Tibial nerve (tissue), 4 donors: ENCODE measurements around the gene WDR70. TPM values are rescaled to one million over a fixed set of nuclear protein-coding genes. Genes with fewer than 3 reads are reported as not detected.

Experiments used
- DNase-seq, 2 donors: peaks; one replicate each; pipeline ENCODE4 v3.0.0-alpha.2; 2019; ENCODE audit warnings: low spot score in 2 of 2
- H3K27ac ChIP-seq, 4 donors: fragments of 200-600 bp; sonication (generic) in 3 of 4; one replicate each; pipeline ENCODE4 v1.5.1; 2017 to 2019; ENCODE audit warnings: mild to moderate bottlenecking in 1 of 4
- H3K27me3 ChIP-seq, 2 donors: fragments of 200-600 bp; sonication (generic) in 1 of 2; one replicate each; pipeline versions ENCODE4 v1.5.1 to v1.6.0; 2017 to 2019
- H3K36me3 ChIP-seq, 3 donors: fragments of 200-600 bp; sonication (generic); one replicate each; pipeline ENCODE4 v1.5.1; 2018 to 2019
- H3K4me1 ChIP-seq, 4 donors: fragments of 200-600 bp; sonication (generic) in 3 of 4; one replicate each; pipeline ENCODE4 v1.5.1; 2017 to 2019
- H3K4me3 ChIP-seq, 4 donors: fragments of 200-600 bp; sonication (generic) in 3 of 4; one replicate each; pipeline ENCODE4 v1.5.1; 2017 to 2019; ENCODE audit warnings: mild to moderate bottlenecking in 1 of 4, moderate library complexity in 1 of 4
- H3K9me3 ChIP-seq, 4 donors: fragments of 200-600 bp; sonication (generic) in 3 of 4; one replicate each; pipeline ENCODE4 v1.5.1; 2017 to 2019
- EP300 ChIP-seq, 2 donors: sonication (generic); formaldehyde crosslinking; IDR thresholded peaks; one replicate each; pipeline ENCODE4 v1.6.1; 2017; ENCODE audit warnings: antibody characterized with exemption in 2 of 2, mild to moderate bottlenecking in 1 of 2
- POLR2A ChIP-seq, 2 donors: fragments of 450-650 bp; IDR thresholded peaks; one replicate each; pipeline ENCODE4 v1.6.1; 2017; ENCODE audit warnings: antibody characterized with exemption in 2 of 2, mild to moderate bottlenecking in 2 of 2, moderate library complexity in 2 of 2
- WGBS, 2 donors: methylation state at CpG; one replicate each; pipeline ENCODE4 v1.1.5; 2018; 5-methylcytosine and 5-hydroxymethylcytosine counted together
- total RNA-seq, 4 donors: library from RNA; depleted of rRNA; stranded (reverse); fragments of >200 nt; gene quantifications; one replicate each; pipeline ENCODE4 v1.1.0, GENCODE V29; 2016
- TF ChIP-seq, protein P1 (sequence below), 5 experiments: fragments of 200-600 bp in 3 of 5; fragments of 450-650 bp in 2 of 5; sonication (generic) in 3 of 5; IDR thresholded peaks; one replicate each; pipeline ENCODE4 v1.5.1; 2016 to 2019; ENCODE audit warnings: antibody characterized with exemption in 5 of 5, mild to moderate bottlenecking in 3 of 5, moderate library complexity in 2 of 5

WDR70 gene
- total RNA-seq, 4 donors from 2014 or later = 35.1 to 68.6 (median 47.4) TPM

DNA sequence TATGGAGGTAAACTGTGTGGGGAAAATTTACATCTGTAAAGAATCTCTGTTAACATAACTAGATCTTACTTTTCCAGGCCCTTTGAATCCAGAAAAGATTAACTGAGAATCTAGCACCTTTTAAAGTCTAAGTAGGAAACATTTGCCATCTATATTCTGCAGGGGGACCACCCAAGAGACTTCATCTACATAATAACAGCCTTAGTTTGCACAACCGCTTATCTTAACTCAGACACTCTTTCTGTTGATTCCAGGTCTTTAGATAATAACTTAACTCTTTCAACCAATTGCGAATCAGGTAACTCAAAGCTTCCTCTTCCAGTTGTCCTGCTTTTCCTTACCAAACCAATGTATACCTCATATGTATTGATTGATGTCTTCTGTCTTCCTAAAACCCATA is 407.3 kb downstream of the WDR70 start:
- TF ChIP-seq EP300 (IDR thresholded peaks at IDR 0.05) = no peak
- TF ChIP-seq POLR2A (IDR thresholded peaks at IDR 0.05) = no peak
- TF ChIP-seq, protein P1, sequence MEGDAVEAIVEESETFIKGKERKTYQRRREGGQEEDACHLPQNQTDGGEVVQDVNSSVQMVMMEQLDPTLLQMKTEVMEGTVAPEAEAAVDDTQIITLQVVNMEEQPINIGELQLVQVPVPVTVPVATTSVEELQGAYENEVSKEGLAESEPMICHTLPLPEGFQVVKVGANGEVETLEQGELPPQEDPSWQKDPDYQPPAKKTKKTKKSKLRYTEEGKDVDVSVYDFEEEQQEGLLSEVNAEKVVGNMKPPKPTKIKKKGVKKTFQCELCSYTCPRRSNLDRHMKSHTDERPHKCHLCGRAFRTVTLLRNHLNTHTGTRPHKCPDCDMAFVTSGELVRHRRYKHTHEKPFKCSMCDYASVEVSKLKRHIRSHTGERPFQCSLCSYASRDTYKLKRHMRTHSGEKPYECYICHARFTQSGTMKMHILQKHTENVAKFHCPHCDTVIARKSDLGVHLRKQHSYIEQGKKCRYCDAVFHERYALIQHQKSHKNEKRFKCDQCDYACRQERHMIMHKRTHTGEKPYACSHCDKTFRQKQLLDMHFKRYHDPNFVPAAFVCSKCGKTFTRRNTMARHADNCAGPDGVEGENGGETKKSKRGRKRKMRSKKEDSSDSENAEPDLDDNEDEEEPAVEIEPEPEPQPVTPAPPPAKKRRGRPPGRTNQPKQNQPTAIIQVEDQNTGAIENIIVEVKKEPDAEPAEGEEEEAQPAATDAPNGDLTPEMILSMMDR (IDR thresholded peaks at IDR 0.05) = no peak
- no peaks in the 10 kb centered on the region for H3K27me3 ChIP-seq
- WGBS, 2 donors = 93 to 94% methylated on average over 2 of the region's 2 CpGs
- H3K4me3 ChIP-seq = no peak overlapping the region
- H3K27ac ChIP-seq = no peak overlapping the region
- H3K36me3 ChIP-seq = no peaks in the 10 kb centered on the region
- H3K9me3 ChIP-seq = no peaks in the 10 kb centered on the region
- DNase-seq = no peak
- no peaks in the 10 kb centered on the region for H3K4me1 ChIP-seq

DNA sequence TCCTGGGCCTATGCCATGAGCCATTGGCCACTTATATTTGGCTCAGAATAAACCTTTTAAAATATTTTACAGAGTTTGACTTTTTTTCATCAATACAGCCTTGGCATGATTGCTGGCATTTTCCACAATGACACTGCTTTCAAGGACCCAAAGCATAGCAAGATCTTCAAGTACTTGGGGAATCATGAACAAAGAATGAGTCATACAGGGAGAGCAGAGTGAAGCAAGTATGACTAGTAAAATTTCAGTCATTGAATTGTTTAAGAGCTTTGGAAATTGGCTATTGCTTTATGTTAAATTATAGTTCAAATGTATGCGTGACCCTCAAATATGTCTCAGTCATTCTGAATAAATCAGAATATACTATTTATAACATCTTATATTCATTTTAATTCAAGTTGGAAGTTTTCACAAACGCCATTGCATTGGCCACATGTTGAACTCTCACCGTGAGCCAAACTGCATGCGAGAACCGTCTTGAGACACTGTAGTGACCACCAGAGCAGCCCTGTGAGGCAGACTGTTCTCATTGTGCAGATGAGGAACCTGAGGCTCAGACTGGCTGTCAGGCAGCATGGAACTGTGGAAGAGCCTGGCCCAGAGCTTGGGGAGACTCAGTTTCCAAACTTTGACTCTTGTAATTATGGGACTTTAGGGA is 407.9 kb downstream of the WDR70 start:
- Histone ChIP-seq H3K4me1 (no peaks in the 10 kb centered on the region), H3K36me3 (no peaks in the 10 kb centered on the region), H3K27ac (no peak overlapping the region), H3K9me3 (peaks cover 0 to 5% (median 0%) of the 10 kb centered on the region in 4 donors), H3K4me3 (no peak overlapping the region), H3K27me3 (no peaks in the 10 kb centered on the region)
- TF ChIP-seq EP300 (IDR thresholded peaks at IDR 0.05) (no peak), POLR2A (IDR thresholded peaks at IDR 0.05) (no peak)
- TF ChIP-seq, protein P1 (IDR thresholded peaks at IDR 0.05) = no peak
- no peak for DNase-seq
- WGBS, 2 donors = 90 to 92% methylated on average over 5 of the region's 5 CpGs

DNA sequence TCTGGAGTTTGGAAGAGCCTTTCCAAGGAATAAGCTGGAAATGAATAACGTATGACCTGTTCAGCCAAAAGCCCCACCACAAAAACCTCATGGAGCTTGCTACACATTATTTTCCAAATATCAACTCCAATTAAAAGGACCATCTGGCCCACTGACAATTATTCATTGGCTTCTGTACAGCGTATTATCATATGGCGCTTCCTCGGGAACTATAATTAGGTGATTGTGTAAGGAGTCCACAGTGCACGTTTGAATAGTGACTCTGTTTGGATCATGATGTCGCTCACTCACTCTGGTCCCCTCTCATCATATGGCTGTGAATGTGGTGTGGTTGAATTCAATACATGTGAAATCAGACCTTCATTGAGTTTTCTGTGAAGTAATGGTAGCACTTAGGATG is 408.6 kb downstream of the WDR70 start:
- no peaks in the 10 kb centered on the region for H3K36me3 ChIP-seq
- H3K27me3 ChIP-seq = no peaks in the 10 kb centered on the region
- DNase-seq = no peak
- H3K27ac ChIP-seq = no peak overlapping the region
- TF ChIP-seq EP300 (IDR thresholded peaks at IDR 0.05) (no peak), POLR2A (IDR thresholded peaks at IDR 0.05) (no peak)
- TF ChIP-seq, protein P1 (IDR thresholded peaks at IDR 0.05) = no peak
- peaks cover 0 to 12% (median 0%) of the 10 kb centered on the region in 4 donors for H3K9me3 ChIP-seq
- H3K4me3 ChIP-seq = no peak overlapping the region
- WGBS, 2 donors = 59 to 60% methylated on average over 6 of the region's 6 CpGs
- no peaks in the 10 kb centered on the region for H3K4me1 ChIP-seq

DNA sequence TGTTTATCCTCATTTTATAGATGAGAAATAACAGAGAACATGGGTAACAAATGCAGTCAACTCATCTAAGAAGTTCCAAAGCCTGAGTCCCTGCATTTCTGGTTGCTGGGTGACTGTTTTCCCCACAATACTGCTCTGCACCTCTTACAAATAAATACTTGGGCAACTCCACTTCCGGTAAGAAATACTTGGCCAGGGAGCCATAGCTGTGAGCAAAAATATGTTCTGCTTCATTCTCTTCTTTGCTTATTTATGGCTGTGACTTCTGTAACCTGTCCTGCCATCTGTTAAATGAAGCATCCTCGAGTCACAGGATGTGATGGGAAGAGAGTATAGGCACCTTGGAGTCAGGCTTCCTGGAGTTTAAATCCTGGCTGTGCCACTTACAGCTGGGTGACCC is 410.9 kb downstream of the WDR70 start:
- no peak overlapping the region for H3K27ac ChIP-seq
- no peak for DNase-seq
- H3K36me3 ChIP-seq = no peaks in the 10 kb centered on the region
- no peak for TF ChIP-seq EP300 (IDR thresholded peaks at IDR 0.05)
- TF ChIP-seq POLR2A (IDR thresholded peaks at IDR 0.05) = no peak
- TF ChIP-seq, protein P1 (IDR thresholded peaks at IDR 0.05) = no peak
- H3K27me3 ChIP-seq = no peaks in the 10 kb centered on the region
- H3K4me3 ChIP-seq = no peak overlapping the region
- no peaks in the 10 kb centered on the region for H3K4me1 ChIP-seq
- peaks cover 0 to 22% (median 0%) of the 10 kb centered on the region in 4 donors for H3K9me3 ChIP-seq
- 58 to 77% methylated on average over 2 of the region's 2 CpGs for WGBS, 2 donors

DNA sequence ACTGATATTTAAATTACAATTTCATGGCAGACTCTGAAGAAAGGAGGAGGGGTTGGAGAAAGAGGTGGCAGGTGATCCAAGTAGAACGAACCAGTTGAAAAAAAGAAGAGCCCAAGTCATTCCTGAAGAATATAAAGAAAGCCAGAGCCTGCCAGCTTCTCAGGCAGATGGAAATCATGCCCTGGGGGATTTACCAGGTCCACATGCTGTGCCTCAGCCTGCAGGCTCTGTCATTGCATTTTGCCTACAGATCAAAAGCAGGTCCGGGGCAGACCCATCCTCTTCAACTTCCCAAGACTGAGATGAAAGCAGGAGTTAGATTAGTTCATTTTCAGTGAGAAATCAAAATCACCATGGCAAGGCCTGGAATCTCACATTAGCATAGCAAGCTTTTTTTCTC is 412.2 kb downstream of the WDR70 start:
- TF ChIP-seq EP300 (IDR thresholded peaks at IDR 0.05) (no peak), POLR2A (IDR thresholded peaks at IDR 0.05) (no peak)
- 71 to 73% methylated on average over 2 of the region's 2 CpGs for WGBS, 2 donors
- Histone ChIP-seq H3K27me3 (no peaks in the 10 kb centered on the region), H3K4me1 (no peaks in the 10 kb centered on the region), H3K36me3 (no peaks in the 10 kb centered on the region), H3K27ac (no peak overlapping the region), H3K4me3 (no peak overlapping the region), H3K9me3 (peaks cover 0 to 36% (median 0%) of the 10 kb centered on the region in 4 donors)
- no peak for DNase-seq
